Fibroblast of lung (primary cell): ENCODE data around the gene CPSF3.

Experiments used
- CTCF ChIP-seq, 2 donors: IDR thresholded peaks in 1 of 2; conservative IDR thresholded peaks in 1 of 2; 1 replicate in 1 of 2; 2 replicates in 1 of 2; pipeline ENCODE4 v1.5.1; 2011 to 2012; ENCODE audit warnings: low read length in 2 of 2, control low read depth in 1 of 2, inconsistent platforms in 1 of 2, low read depth in 1 of 2, mild to moderate bottlenecking in 1 of 2
- EZH2 ChIP-seq: IDR thresholded peaks from 2 replicates; pipeline ENCODE4 v1.5.1; 2012; ENCODE audit warnings: low read length, control low read depth, mild to moderate bottlenecking; ENCODE audit errors: missing control alignments

GRCh38 chr2:9384521-9384920 lies 38.9 kb upstream of the CPSF3 start:
- TF ChIP-seq CTCF (conservative IDR thresholded peaks at IDR 0.05 in 1 of 2, IDR thresholded peaks at IDR 0.05 in 1 of 2; ENCODE audit: low read depth in 1 of 2, low read length in 2 of 2) (no peak), EZH2 (no peak)
